PC-3 (cell line): ENCODE measurements around the gene ATP2B2. TPM values are rescaled to one million over a fixed set of nuclear protein-coding genes. Genes with fewer than 3 reads are reported as not detected.

Experiments used
- ATAC-seq: fragments of 200-7000 bp; cut with Tn5 transposase; 2 replicates; pipeline ENCODE4 v1.9.1; 2020; ENCODE audit warnings: mild to moderate bottlenecking, moderate library complexity
- BruUV-seq: library from RNA; stranded (reverse); fragments of 400-500 nt; replicated peaks from 2 replicates; lab custom pipeline; 2021; lab: Mats Ljungman, UMichigan
- CTCF ChIA-PET: fragments of 300-600 bp; sonication (Branson Sonifier 250); formaldehyde crosslinking; loops from one replicate; lab custom pipeline; 2022; ENCODE audit warnings: antibody characterized with exemption; lab: Charles Lee
- POLR2A ChIA-PET: fragments of 300-600 bp; sonication (Branson Sonifier 250); formaldehyde crosslinking; loops from one replicate; lab custom pipeline; 2022; ENCODE audit warnings: antibody characterized with exemption; ENCODE audit not compliant: unreplicated experiment; lab: Charles Lee
- DNase-seq: peaks from one replicate; pipeline ENCODE4 v3.0.0-alpha.2; 2015
- H2AFZ ChIP-seq: fragments of 300-600 bp; sonication (generic); 2 replicates; pipeline ENCODE4 v1.6.0; 2016; ENCODE audit warnings: antibody characterized with exemption, low read length
- H3F3A ChIP-seq: fragments of 300-600 bp; sonication (generic); one replicate; pipeline ENCODE4 v1.6.0; 2017; ENCODE audit warnings: antibody characterized with exemption, low read length, control low read depth, mild to moderate bottlenecking; ENCODE audit not compliant: unreplicated experiment
- H3K27ac ChIP-seq: fragments of 300-600 bp; sonication (generic); 2 replicates; pipeline ENCODE4 v1.5.1; 2016; ENCODE audit warnings: mild to moderate bottlenecking, low read length
- H3K27me3 ChIP-seq: fragments of 300-600 bp; sonication (generic); 2 replicates; pipeline ENCODE4 v1.6.1; 2016; ENCODE audit warnings: low read length, mixed read lengths
- H3K36me3 ChIP-seq: fragments of 300-600 bp; sonication (generic); 2 replicates; pipeline ENCODE4 v1.6.1; 2016; ENCODE audit warnings: low read depth, mixed run types, low read length, mixed read lengths
- H3K4me1 ChIP-seq: fragments of 300-600 bp; sonication (generic); 2 replicates; pipeline ENCODE4 v1.5.1; 2016; ENCODE audit warnings: low read length; ENCODE audit not compliant: insufficient read depth
- H3K4me2 ChIP-seq: fragments of 300-600 bp; sonication (generic); 2 replicates; pipeline ENCODE4 v1.6.0; 2016; ENCODE audit warnings: low read length
- H3K4me3 ChIP-seq: fragments of 300-600 bp; sonication (generic); 2 replicates; pipeline ENCODE4 v1.5.1; 2016; ENCODE audit warnings: mild to moderate bottlenecking, low read length, mixed read lengths
- H3K79me2 ChIP-seq: fragments of 300-600 bp; sonication (generic); 2 replicates; pipeline ENCODE4 v1.6.1; 2017; ENCODE audit warnings: low read length, mixed read lengths
- H3K9ac ChIP-seq: fragments of 300-600 bp; sonication (generic); 2 replicates; pipeline ENCODE4 v1.6.0; 2016; ENCODE audit warnings: mild to moderate bottlenecking, low read length
- H3K9me2 ChIP-seq: fragments of 300-600 bp; sonication (generic); replicated peaks from 2 replicates; pipeline ENCODE4 v1.6.1; 2016; ENCODE audit warnings: mixed run types, low read length, mixed read lengths
- H3K9me3 ChIP-seq: fragments of 300-600 bp; sonication (generic); 2 replicates; pipeline ENCODE4 v1.6.1; 2016; ENCODE audit warnings: low read length, mixed read lengths
- H4K20me1 ChIP-seq: fragments of 300-600 bp; sonication (generic); 2 replicates; pipeline ENCODE4 v1.6.1; 2016; ENCODE audit warnings: low read length, mixed read lengths
- CTCF ChIP-seq: fragments of 300-600 bp; sonication (generic); conservative IDR thresholded peaks from 2 replicates; pipeline ENCODE4 v1.5.1; 2017; ENCODE audit warnings: antibody characterized with exemption, low read depth, mild to moderate bottlenecking, low read length
- EZH2 ChIP-seq: fragments of 300-600 bp; sonication (generic); IDR thresholded peaks from one replicate; pipeline ENCODE4 v1.6.1; 2017; ENCODE audit warnings: antibody characterized with exemption, mild to moderate bottlenecking, low read length; ENCODE audit not compliant: unreplicated experiment
- EZH2phosphoT487 ChIP-seq: fragments of 300-600 bp; sonication (generic); IDR thresholded peaks from 2 replicates; pipeline ENCODE4 v1.6.1; 2018; ENCODE audit warnings: mild to moderate bottlenecking, antibody characterized with exemption, low read length, borderline replicate concordance
- intact Hi-C: fragments of 100-400 bp; cut with micrococcal nuclease; formaldehyde crosslinking; loops from 2 replicates; pipeline ENCODE4 v1.9.0; 2023
- total RNA-seq: library from RNA; depleted of rRNA; stranded (reverse); fragments of >200 nt; gene quantifications from 2 replicates; pipeline ENCODE4 v1.2.3, GENCODE V29; 2014

Gene ATP2B2
- total RNA-seq, 1 experiment from 2014 or later: not detected

GRCh38 chr3:10554236-10554611 lies 48.8 kb upstream of the ATP2B2 start:
- no peaks in the 10 kb centered on the region for H3F3A ChIP-seq
- ChIA-PET CTCF (no interaction called here), POLR2A (no interaction called here)
- no peaks in the 10 kb centered on the region for H3K9me2 ChIP-seq
- no peak overlapping the region for H3K4me2 ChIP-seq
- no peak for ATAC-seq
- no peaks in the 10 kb centered on the region for H4K20me1 ChIP-seq
- H3K27ac ChIP-seq: no peak overlapping the region
- intact Hi-C loops: no loop called here
- BruUV-seq: no TSS peak
- no peak overlapping the region for H3K4me3 ChIP-seq
- peaks cover 8% of the 10 kb centered on the region for H3K27me3 ChIP-seq
- DNase-seq: no peak
- TF ChIP-seq EZH2 (no peak), CTCF (no peak), EZH2phosphoT487 (no peak)
- no peaks in the 10 kb centered on the region for H3K36me3 ChIP-seq
- no peak overlapping the region for H2AFZ ChIP-seq
- H3K4me1 ChIP-seq: peaks cover 14% of the 10 kb centered on the region
- H3K79me2 ChIP-seq: no peaks in the 10 kb centered on the region
- H3K9ac ChIP-seq: no peak overlapping the region
- no peaks in the 10 kb centered on the region for H3K9me3 ChIP-seq

GRCh38 chr3:10553591-10554235 lies 48.3 kb upstream of the ATP2B2 start:
- DNase-seq (no peak), ATAC-seq (no peak)
- Histone ChIP-seq H3K36me3 (no peaks in the 10 kb centered on the region), H3K9me2 (no peaks in the 10 kb centered on the region), H3K27ac (no peak overlapping the region), H3K4me2 (no peak overlapping the region), H3K9ac (no peak overlapping the region), H2AFZ (no peak overlapping the region), H3K4me3 (no peak overlapping the region), H4K20me1 (no peaks in the 10 kb centered on the region), H3K9me3 (no peaks in the 10 kb centered on the region), H3F3A (no peaks in the 10 kb centered on the region), H3K27me3 (peaks cover 3% of the 10 kb centered on the region; the same call in 1 of the 2 replicates), H3K79me2 (no peaks in the 10 kb centered on the region), H3K4me1 (peaks cover 19% of the 10 kb centered on the region)
- CTCF ChIA-PET: interaction anchor here (0.7 kb wide), 1 partner anchor 536 kb away, joined by 3 read pairs; no protein-coding TSS in a partner anchor
- BruUV-seq: no TSS peak
- intact Hi-C loops: no loop called here
- TF ChIP-seq EZH2 (no peak), EZH2phosphoT487 (no peak), CTCF (no peak)
- POLR2A ChIA-PET: no interaction called here

- no peak overlapping the region for H2AFZ ChIP-seq
- no peak overlapping the region for H3K27ac ChIP-seq
- no peak overlapping the region for H3K9ac ChIP-seq
- ChIA-PET POLR2A (interaction anchor here (0.6 kb wide), 1 partner anchor 89 kb away, joined by 3 read pairs; no protein-coding TSS in a partner anchor), CTCF (interaction anchor here (0.6 kb wide), 1 partner anchor 186 kb away, joined by 4 read pairs; no protein-coding TSS in a partner anchor)
- H3K9me2 ChIP-seq: no peaks in the 10 kb centered on the region
- H3K9me3 ChIP-seq: no peaks in the 10 kb centered on the region
- no peaks in the 10 kb centered on the region for H3K79me2 ChIP-seq
- no TSS peak for BruUV-seq
- ATAC-seq (no peak), DNase-seq (no peak)
- H4K20me1 ChIP-seq: no peaks in the 10 kb centered on the region
- H3K4me3 ChIP-seq: no peak overlapping the region
- H3K4me1 ChIP-seq: peaks cover 21% of the 10 kb centered on the region
- H3K36me3 ChIP-seq: no peaks in the 10 kb centered on the region
- intact Hi-C loops: no loop called here
- 0 out of 2 replicates have a peak, but pooled peaks cover 3% of the 10 kb centered on the region for H3K27me3 ChIP-seq
- peak overlapping the region; percentile 56; the same call in 1 of the 2 replicates for H3K4me2 ChIP-seq
- TF ChIP-seq CTCF: no peak
- no peak for TF ChIP-seq EZH2
- no peak for TF ChIP-seq EZH2phosphoT487
- no peaks in the 10 kb centered on the region for H3F3A ChIP-seq
Measured at GRCh38 chr3:10552631-10552943, 47.2 kb upstream of the ATP2B2 start.
